HPDE6-E6E7 (cell line): ENCODE results near the gene ATP6V1E1.

ENCODE experiments used
- DNase-seq: peaks from one replicate; pipeline ENCODE4 v3.0.0; 2011; ENCODE audit warnings: missing footprints; ENCODE audit errors: extremely low spot score

ATP6V1E1 gene

GRCh38 chr22:17633998-17634323, 5.4 kb upstream of the ATP6V1E1 start:
- DNase-seq: no peak

GRCh38 chr22:17633217-17633997, 4.9 kb upstream of the ATP6V1E1 start:
- peak; percentile 82 for DNase-seq

DNA sequence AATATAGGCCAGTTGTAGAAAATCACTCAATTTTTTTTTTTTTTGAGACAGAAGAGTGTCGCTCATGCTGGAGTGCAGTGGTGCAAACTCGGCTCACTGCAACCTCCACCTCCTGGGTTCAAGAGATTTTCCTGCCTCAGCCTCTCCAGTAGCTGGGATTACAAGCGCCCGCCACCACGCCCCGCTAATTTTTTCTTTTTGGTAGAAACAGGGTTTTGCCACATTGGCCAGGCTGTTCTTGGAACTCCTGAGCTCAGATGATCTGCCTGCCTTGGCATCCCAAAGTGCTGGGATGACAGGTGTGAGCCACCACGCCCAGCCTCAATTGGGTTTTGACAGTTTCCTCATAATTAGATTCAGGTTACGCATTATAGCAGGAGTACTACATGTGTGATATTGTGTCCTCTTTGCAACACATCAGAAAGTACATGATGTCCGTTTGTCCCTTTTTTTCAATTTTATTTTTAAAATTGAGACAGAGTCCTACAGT, 2.6 kb upstream of the ATP6V1E1 start:
- DNase-seq: no peak

GRCh38 chr22:17629641-17630040, 1.1 kb upstream of the ATP6V1E1 start:
- DNase-seq: no peak

- DNase-seq: no peak
Measured at GRCh38 chr22:17629173-17629489, 582 bp upstream of the ATP6V1E1 start.

GRCh38 chr22:17627961-17628405, 566 bp downstream of the ATP6V1E1 start:
- no peak for DNase-seq

- DNase-seq: no peak
Measured at GRCh38 chr22:17613280-17613679, 15.3 kb downstream of the ATP6V1E1 start.

- DNase-seq: no peak
Measured at GRCh38 chr22:17612057-17612456, 16.5 kb downstream of the ATP6V1E1 start.

GRCh38 chr22:17607891-17608521, 20.5 kb downstream of the ATP6V1E1 start:
- DNase-seq: no peak

- DNase-seq: no peak
Measured at GRCh38 chr22:17606496-17606895, 22.1 kb downstream of the ATP6V1E1 start.

GRCh38 chr22:17603668-17604067, 24.9 kb downstream of the ATP6V1E1 start:
- no peak for DNase-seq

- no peak for DNase-seq
Measured at GRCh38 chr22:17601031-17601430, 27.5 kb downstream of the ATP6V1E1 start.

- DNase-seq: no peak
Measured at GRCh38 chr22:17598318-17598717, 30.2 kb downstream of the ATP6V1E1 start.

- DNase-seq: no peak
Measured at GRCh38 chr22:17597217-17597616, 31.3 kb downstream of the ATP6V1E1 start.

GRCh38 chr22:17596226-17596625, 32.3 kb downstream of the ATP6V1E1 start:
- DNase-seq: no peak

DNA sequence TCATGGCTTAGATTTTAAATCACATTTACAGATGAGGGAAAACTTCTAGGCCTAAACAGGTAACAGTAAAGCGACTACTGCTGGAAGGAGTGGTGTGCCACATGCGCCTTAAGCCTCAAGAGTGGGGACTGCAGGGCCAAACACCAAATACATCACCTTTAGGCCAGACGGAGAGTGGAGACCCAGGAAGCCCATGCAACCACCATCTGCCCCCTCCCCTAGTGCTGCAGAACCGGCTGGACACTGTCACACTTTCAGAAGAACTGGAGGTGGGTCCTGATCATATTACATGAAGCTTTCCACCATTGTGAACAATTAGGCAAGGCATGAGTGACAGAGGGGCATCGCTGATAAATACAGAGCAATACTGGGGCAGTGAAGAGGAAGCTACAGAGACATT, 36.3 kb downstream of the ATP6V1E1 start:
- no peak for DNase-seq

DNA sequence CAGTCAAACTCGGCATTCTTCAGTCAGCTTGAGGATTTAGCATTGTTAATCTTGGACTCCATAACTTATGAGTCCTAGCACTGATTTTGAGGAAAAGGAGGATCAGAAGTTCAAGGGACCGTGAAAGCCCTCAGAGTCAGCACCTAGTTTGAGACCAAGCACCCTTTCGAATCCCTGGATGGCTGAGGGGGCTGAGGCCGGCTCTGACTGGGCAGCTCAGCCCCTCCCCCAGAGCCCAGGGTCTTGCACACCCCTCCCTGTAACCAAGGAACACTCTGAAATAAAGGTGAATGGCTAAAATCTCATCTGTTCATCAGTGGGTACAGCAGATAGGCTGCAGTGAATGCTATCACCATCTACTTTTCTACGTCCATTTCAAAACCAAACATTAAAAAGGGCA, 38.0 kb downstream of the ATP6V1E1 start:
- no peak for DNase-seq

- DNase-seq: no peak
Measured at GRCh38 chr22:17589810-17590375, 38.7 kb downstream of the ATP6V1E1 start.

- no peak for DNase-seq
Measured at GRCh38 chr22:17588606-17589005, 39.9 kb downstream of the ATP6V1E1 start.

DNA sequence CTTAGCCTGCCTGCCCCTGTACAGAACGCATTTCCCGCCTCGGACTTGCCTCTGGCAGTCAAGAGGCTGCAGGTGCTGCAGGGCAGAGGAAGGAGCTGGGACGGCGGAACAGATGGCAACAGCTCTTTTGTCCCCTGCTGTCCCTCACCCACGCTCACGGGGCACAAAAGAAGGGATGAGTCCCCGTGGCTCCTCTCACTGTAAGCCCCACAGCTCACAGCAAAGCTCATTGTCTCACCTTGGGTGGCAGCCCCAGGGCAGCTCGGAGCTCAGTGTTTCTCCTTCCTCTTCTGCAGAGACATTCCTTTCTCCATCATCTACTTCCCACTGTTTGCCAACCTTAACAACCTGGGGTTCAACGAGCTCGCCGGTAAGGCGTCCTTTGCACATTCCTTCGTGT, 40.9 kb downstream of the ATP6V1E1 start:
- DNase-seq: no peak

DNA sequence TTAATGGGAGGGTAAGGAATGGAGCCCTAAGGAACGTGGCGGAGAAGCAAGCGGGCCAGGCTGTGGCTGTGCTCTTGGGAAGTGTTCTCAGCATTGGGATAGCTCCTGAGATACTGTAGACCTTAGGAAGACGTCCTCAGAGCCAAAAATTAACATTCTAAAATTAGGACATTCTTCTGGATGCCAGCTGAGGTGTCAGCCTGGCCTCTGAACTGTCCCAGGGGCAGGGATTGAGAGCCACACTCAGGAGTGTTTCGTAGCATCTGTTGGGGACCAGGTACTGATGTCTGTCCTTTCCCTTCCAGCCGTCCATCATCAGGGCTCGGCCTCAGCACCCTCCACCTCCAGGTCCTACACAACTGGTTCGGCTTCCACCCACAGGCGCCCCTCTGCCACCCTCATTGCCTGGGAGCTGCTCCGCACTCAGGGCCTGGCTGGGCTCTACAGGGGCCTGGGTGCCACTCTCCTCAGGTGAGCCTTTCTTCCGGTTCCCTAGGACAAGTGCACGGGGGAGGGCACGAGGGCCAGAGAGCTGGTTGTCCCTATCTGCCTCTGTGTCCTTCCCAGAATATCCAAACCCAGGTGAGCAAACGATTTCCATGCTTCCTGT, 41.6 kb downstream of the ATP6V1E1 start:
- DNase-seq: no peak

GRCh38 chr22:17583151-17583550, 45.4 kb downstream of the ATP6V1E1 start:
- no peak for DNase-seq

- DNase-seq: no peak
Measured at GRCh38 chr22:17581631-17582030, 46.9 kb downstream of the ATP6V1E1 start.
